Stimulated activated naive CD8-positive, alpha-beta T cell treated with anti-CD3 and anti-CD28 coated beads, Interleukin-15, Interleukin-2, amounts not matched to agents 100 ng/mL and 50 ng/mL, for 24 hours (primary cell): ENCODE results near the gene CCDC88A.

ENCODE experiments used
- H3K27ac Mint-ChIP-seq: one replicate; pipeline ENCODE4 v1.8.0; 2021; ENCODE audit warnings: mild to moderate bottlenecking, mixed read lengths
- H3K27me3 Mint-ChIP-seq: one replicate; pipeline ENCODE4 v1.8.0; 2021; ENCODE audit warnings: mixed read lengths
- H3K36me3 Mint-ChIP-seq: one replicate; pipeline ENCODE4 v1.8.0; 2021; ENCODE audit warnings: low read depth, mixed read lengths
- H3K4me1 Mint-ChIP-seq: one replicate; pipeline ENCODE4 v1.8.0; 2021; ENCODE audit warnings: low read depth, mixed read lengths
- H3K4me3 Mint-ChIP-seq: one replicate; pipeline ENCODE4 v1.8.0; 2021; ENCODE audit warnings: mild to moderate bottlenecking, mixed read lengths
- H3K9me3 Mint-ChIP-seq: one replicate; pipeline ENCODE4 v1.8.0; 2021; ENCODE audit warnings: mixed read lengths

The CCDC88A gene

DNA sequence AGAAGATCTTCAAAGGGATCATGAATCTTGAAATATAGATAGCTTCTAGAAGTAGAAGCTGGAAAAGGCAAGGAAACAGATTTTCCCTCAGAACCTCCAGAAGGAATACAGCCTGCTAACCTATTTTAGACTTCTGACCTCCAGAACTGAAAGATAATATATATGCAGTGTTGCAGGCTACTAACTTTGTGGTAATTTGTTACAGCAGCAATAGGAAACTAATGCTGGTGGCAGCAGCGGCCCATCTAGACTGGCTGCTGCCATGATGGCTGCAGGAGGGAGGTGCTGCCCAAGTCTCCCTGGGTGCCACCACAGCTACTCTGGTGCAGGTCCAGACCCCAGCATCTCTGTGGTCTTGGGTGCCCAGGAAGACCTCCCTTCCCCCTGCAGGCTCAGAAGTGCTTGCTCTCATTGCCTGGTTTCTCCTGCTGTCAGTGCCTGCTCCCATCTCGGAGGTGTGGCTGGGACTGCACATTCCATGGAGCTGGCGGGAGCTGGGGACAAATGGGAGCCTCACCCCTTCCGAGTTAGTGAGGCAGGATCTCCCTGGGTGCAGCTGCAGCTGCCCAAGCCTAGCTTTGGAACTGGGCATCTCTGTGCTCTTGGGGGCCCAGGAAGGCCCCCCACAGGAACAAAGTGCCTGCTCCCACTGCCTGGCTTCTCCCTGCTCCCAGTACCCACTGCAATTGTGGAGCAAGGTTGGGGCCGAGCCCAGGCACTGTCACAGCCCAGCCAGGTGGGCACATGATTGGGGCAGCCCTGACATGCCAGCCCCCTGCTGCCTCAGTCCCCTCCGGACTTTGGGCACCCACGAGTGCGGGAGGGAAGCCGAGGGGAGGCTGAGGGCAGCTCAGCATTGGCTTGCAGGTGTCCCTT, 18.1 kb upstream of the CCDC88A start:
- Mint-ChIP-seq H3K27me3 (peaks cover 5% of the 10 kb centered on the region), H3K4me3 (no peak overlapping the region), H3K36me3 (no peaks in the 10 kb centered on the region), H3K9me3 (no peaks in the 10 kb centered on the region), H3K4me1 (no peaks in the 10 kb centered on the region), H3K27ac (no peak overlapping the region)

DNA sequence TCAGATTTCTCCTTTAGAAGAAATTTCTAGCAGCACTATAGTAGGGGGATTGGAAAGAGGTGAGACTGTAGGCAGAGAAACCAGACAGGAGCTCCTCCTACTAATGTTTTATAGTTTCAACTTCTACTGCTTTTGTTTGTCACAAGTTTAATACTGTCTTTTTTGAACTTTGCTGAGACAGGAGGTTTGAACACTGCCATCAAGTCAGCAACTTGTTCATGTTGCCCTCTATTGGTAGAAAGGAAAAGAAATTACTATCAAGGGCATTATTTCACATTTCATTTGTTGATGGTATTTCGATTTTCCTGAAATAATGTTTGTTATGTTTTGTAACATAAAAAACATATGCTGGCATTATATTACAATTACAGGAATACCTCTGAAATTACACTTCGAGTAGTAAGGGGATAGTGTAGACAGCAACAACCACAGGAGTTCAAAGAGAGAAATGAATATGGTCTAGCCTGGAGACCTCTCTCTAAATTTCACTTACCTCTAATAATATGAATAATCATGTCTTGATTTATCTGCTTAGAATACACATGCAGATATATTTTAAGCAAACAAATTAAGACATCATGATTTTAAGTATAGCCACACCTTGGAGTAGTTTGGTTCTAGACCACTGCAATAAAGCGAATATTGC, 12.4 kb upstream of the CCDC88A start:
- Mint-ChIP-seq H3K36me3 (no peaks in the 10 kb centered on the region), H3K27me3 (no peaks in the 10 kb centered on the region), H3K4me1 (peaks cover 8% of the 10 kb centered on the region), H3K9me3 (no peaks in the 10 kb centered on the region), H3K4me3 (no peak overlapping the region), H3K27ac (no peak overlapping the region)

DNA sequence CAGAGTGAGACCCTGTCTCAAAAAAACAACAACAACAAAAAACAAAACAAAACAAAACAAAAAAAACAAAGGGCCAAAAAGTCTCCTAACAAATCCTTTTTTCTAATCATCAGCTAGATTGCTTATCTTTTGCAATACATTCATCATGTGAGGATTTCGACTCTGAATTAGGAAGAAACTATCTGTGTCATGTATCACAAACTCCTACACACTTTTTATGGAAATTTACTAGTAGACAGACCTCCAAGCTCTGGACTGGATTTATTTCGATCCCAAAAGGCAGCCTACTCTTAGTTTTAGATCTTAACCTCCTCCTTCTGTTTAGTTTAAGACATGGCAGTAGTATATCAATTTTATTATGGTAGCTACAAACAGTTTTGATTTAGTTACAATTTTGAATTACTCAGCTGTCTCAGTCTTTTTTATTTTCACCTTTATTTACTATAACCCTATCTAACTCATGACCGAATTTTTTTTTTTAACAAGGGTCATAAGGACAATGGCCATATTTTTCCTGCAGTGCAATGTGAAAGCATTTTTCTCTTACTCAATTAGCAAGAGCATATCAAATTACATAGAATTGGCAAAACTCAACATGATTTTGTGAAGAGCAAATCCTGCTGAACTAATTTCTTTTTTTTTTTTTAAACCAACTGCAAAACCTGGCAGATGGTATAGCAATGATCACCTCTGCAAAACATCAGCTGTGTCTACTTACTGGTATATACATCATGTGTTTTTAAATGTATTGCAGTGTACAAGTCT, 10.7 kb upstream of the CCDC88A start:
- H3K36me3 Mint-ChIP-seq = no peaks in the 10 kb centered on the region
- no peak overlapping the region for H3K4me3 Mint-ChIP-seq
- H3K9me3 Mint-ChIP-seq = no peaks in the 10 kb centered on the region
- H3K27me3 Mint-ChIP-seq = peaks cover 3% of the 10 kb centered on the region
- peaks cover 8% of the 10 kb centered on the region for H3K4me1 Mint-ChIP-seq
- no peak overlapping the region for H3K27ac Mint-ChIP-seq

DNA sequence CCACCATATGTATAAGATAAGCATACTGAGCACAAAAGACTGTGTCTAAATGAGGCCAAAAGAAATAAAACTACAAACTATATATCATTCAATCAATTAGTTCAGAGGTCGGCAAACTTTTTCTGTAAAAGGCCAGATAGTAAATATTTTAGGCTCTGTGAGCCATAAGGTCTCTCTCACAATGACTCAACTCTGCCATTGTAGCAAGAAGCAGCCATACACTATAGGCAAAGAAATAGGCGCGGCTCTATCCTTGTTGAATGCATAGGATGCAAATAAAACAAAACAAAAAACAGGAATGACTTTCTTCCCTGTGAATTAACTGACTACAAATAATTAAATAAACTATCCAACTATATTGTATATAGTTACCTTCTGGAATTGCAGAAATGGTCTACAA, 8.6 kb upstream of the CCDC88A start:
- no peaks in the 10 kb centered on the region for H3K36me3 Mint-ChIP-seq

DNA sequence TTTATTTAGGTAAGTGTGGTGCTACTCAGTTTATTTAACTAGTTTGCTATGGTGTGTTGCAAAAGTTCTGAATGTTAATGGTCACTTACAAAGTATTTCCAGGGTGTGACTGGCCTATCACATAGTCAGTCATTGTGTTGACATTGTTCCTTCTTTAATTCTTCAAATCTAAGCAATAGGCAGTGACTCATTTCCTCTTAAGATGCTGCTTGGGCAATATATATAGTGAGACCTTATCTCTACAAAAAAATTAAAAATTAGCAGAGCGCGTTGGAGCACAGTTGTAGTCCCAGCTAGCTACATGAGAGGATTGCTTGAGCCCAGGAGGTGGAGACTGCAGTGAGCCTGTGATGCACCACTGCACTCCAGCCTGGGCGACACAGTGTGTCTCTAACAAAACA, 5.8 kb upstream of the CCDC88A start:
- peaks cover 6% of the 10 kb centered on the region for H3K27me3 Mint-ChIP-seq
- no peak overlapping the region for H3K4me3 Mint-ChIP-seq
- H3K36me3 Mint-ChIP-seq = no peaks in the 10 kb centered on the region
- H3K4me1 Mint-ChIP-seq = peaks cover 8% of the 10 kb centered on the region
- no peaks in the 10 kb centered on the region for H3K9me3 Mint-ChIP-seq
- H3K27ac Mint-ChIP-seq = no peak overlapping the region

More for the DNA sequence above, 8.6 kb upstream of the CCDC88A start:
- Mint-ChIP-seq H3K4me3 (no peak overlapping the region), H3K4me1 (peaks cover 8% of the 10 kb centered on the region), H3K27me3 (peaks cover 6% of the 10 kb centered on the region), H3K27ac (no peak overlapping the region), H3K9me3 (no peaks in the 10 kb centered on the region)

DNA sequence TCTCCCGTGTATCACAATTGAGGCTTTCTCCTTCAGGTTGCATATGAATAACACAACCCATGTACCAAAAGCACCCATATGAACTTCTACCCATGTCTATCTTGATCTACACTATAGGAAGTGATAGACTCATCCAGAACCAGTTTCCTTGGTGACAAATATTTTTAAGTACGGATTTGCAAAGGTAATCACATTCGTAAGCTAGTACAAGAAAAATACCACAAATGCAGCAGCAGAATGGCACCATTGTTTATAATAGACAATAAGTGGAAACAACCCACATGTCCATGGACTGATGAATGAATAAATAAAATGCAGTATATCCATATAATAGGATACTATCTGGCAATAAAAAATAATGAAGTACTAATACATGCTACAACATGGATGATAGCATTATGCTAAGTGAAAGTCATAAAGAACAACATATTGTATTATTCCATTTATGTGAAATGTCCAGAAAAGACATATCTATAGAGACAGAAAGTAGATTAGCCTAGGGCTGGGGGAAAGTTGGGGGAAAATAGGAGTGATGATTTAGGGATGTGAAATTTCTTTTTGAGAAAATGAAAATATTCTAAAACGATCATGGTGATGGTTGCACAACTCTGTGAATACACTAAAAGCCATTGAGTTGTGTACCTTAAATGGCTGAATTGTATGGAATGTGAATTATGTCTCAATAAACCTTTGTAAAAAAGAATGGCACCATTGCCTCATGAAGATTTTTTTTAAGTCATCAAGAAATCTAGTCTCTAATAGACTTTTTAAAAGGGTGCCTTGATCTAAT, 3.4 kb upstream of the CCDC88A start:
- H3K27me3 Mint-ChIP-seq = peaks cover 13% of the 10 kb centered on the region
- H3K9me3 Mint-ChIP-seq = no peaks in the 10 kb centered on the region
- no peak overlapping the region for H3K27ac Mint-ChIP-seq
- H3K36me3 Mint-ChIP-seq = no peaks in the 10 kb centered on the region
- no peak overlapping the region for H3K4me3 Mint-ChIP-seq
- H3K4me1 Mint-ChIP-seq = peaks cover 22% of the 10 kb centered on the region

DNA sequence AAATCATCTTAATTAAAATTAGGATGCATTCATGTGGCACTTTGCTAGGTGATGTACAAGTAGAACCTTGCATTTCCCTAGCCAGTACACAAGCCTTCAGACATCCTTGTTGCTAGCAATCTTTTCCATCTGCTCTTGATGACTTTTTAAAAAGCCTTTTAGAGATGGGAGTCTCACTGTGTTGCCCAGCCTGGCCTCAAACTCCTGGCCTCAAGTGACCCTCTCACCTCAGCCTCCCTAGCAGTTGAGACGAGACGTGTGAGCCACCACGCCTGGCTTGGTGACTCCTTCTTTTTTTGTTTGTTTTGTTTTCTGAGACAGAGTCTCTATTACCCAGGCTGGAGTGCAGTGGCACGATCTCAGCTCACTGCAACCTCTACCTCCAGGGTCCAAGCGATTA, 1.7 kb upstream of the CCDC88A start:
- Mint-ChIP-seq H3K36me3 (no peaks in the 10 kb centered on the region), H3K9me3 (no peaks in the 10 kb centered on the region), H3K4me1 (peaks cover 32% of the 10 kb centered on the region), H3K4me3 (peak overlapping the region; percentile 49), H3K27me3 (peaks cover 13% of the 10 kb centered on the region), H3K27ac (no peak overlapping the region)

DNA sequence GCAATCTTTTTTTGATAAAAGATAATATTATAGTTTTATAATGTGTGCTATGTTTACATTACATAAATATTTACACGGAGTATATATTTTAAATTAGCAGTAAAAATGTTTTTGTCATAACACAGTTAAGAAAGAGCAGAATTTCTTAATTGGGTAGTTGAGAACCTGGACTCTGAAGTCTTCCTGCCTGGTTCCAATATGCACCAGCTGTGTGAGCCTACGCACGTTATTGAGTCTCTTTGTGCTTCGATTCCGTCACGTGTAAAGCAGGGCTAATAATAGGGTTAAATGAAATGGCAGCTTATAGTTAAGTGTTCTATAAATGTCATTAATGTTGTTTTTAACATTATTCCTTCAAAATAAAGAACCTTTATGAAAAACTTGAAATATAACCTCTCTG, 1.2 kb upstream of the CCDC88A start:
- H3K36me3 Mint-ChIP-seq = no peaks in the 10 kb centered on the region
- no peak overlapping the region for H3K27ac Mint-ChIP-seq
- H3K4me1 Mint-ChIP-seq = peaks cover 32% of the 10 kb centered on the region
- H3K27me3 Mint-ChIP-seq = peaks cover 13% of the 10 kb centered on the region
- peak overlapping the region; percentile 87 for H3K4me3 Mint-ChIP-seq
- no peaks in the 10 kb centered on the region for H3K9me3 Mint-ChIP-seq

DNA sequence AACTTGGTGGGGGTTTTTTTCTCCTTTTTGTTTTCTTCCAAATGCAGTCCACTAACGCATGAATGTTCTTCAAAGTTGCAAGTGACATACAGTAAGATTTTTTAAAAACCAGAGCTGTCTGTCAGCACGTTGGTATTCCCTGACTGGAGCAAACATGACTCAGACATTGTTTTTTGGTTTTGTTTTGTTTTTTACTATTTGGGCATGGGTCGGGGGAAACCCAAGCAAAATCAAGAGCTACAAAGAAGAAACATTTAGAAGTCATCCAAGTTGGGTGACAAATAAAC, 726 bp upstream of the CCDC88A start:
- peaks cover 11% of the 10 kb centered on the region for H3K27me3 Mint-ChIP-seq
- H3K27ac Mint-ChIP-seq = peak overlapping the region; percentile 78
- H3K4me1 Mint-ChIP-seq = peaks cover 32% of the 10 kb centered on the region
- H3K36me3 Mint-ChIP-seq = no peaks in the 10 kb centered on the region
- H3K4me3 Mint-ChIP-seq = peak overlapping the region; percentile 87
- H3K9me3 Mint-ChIP-seq = no peaks in the 10 kb centered on the region

DNA sequence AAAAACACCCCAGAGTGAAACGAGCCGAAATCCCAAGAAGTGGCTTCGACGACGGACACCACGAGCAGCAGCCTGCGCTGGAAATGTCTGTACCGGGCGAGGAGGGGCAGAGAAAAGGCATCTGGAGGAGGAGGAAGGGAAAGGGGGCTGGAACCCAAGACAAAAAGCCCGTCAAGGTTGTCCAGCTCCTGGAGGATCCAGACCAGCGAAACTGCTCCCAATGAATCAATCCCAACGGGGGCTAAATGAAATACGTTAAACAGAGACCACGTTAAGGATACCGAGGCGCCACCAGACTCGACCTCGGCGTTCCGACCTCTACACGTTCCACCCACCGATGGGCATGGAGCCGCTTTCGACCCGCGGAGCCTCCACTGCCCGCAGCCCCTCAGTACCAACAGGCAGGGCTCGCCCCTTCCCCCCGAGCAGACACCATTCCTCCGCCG, 400 bp downstream of the CCDC88A start:
- Mint-ChIP-seq H3K9me3 (no peaks in the 10 kb centered on the region), H3K4me3 (peak overlapping the region; percentile 87), H3K4me1 (peaks cover 32% of the 10 kb centered on the region), H3K27ac (peak overlapping the region; percentile 81), H3K36me3 (no peaks in the 10 kb centered on the region), H3K27me3 (peaks cover 7% of the 10 kb centered on the region)

DNA sequence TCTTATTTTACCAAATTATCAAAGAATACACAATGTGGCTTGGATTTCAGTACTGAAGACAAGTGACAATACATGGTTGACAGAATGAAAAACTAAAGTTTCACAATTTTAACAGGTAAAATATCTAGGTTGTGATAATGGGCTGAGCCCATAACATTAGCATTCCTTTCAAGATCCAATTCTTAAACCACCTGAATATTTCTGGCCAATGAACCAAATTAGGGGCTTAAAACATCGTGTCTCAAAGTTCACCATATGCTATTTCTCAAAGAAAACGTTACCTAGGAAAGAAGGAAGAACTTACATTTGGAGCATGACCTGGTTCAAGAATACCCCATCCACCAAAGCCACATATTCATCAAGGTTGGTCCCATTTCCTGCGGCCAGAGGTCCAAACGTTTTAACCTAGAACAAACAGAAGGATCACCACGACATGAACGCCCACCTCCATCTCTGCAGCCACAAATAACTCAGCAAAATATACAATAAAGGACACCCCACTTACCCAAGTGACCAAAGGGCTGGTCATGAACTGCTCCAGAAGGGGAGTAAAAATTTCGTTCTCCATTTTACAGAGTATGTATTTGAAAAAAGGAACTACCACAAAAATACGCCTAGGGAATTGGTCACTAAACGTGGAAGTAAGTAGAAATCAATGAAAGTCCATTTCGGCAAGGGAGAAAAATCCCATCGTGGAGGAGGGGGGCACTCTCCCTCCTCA, 984 bp downstream of the CCDC88A start:
- Mint-ChIP-seq H3K27me3 (peaks cover 7% of the 10 kb centered on the region), H3K4me1 (peaks cover 32% of the 10 kb centered on the region), H3K27ac (peak overlapping the region; percentile 81), H3K9me3 (no peaks in the 10 kb centered on the region), H3K36me3 (no peaks in the 10 kb centered on the region), H3K4me3 (peak overlapping the region; percentile 87)

DNA sequence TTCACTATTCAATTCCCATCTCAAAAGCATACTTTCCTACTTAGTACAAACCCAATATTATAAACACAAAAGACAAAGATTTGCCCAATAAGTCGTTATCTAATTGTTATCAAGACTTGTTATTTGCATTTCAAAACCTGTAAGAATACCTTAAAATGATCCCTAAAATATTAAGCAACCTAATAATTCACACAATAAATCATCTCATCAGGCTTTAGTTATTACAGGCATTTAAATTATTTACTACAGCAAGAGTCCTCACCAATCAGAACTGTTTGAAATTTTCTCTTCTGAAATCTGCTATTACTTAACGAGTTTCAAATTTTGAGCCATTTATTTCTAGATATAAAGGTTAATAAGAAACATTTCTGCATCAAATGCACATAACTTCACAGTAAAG, 1.6 kb downstream of the CCDC88A start:
- no peaks in the 10 kb centered on the region for H3K36me3 Mint-ChIP-seq
- peaks cover 32% of the 10 kb centered on the region for H3K4me1 Mint-ChIP-seq
- peak overlapping the region; percentile 87 for H3K4me3 Mint-ChIP-seq
- no peaks in the 10 kb centered on the region for H3K9me3 Mint-ChIP-seq
- no peak overlapping the region for H3K27ac Mint-ChIP-seq
- H3K27me3 Mint-ChIP-seq = peaks cover 7% of the 10 kb centered on the region

DNA sequence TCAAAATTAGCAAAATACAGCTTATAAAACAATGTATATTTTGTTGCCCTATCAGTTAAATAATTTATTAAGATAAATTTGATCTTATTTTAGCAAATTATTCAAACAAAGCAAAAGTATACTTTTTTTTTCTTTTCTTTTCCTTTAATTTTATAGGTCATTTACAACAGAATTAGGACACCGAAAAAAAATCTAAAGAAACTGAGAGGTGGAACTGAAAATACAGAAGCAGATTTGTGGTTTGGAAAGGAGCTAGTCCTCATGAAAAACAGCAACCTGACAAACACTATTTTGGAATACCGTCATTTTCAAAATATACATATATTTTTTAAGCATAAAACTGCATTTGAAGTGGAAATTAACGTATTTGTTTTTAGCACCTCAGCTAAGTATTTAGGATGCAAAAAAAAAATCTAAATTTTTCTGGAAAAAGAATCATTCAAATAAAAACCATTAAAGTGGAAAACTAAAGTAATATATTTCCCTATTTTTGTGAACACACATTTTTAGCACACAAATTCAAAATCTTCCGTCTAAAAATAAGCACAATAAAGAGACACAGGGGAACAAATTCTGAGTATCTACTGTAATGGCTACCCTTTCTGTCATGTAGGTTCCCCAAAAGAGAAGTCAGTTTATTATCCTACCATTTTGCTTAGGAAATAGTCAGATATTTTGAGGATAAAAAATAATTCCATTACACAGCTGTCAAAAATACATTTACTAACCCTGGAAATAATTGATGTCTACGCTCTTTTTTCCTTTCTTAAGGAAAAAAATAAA, 2.7 kb downstream of the CCDC88A start:
- Mint-ChIP-seq H3K27me3 (peaks cover 7% of the 10 kb centered on the region), H3K9me3 (no peaks in the 10 kb centered on the region), H3K4me3 (no peak overlapping the region), H3K4me1 (peaks cover 32% of the 10 kb centered on the region), H3K27ac (no peak overlapping the region), H3K36me3 (peaks cover 3% of the 10 kb centered on the region)
